ENCODE results near the gene UCK2.

UCK2 gene

DNA sequence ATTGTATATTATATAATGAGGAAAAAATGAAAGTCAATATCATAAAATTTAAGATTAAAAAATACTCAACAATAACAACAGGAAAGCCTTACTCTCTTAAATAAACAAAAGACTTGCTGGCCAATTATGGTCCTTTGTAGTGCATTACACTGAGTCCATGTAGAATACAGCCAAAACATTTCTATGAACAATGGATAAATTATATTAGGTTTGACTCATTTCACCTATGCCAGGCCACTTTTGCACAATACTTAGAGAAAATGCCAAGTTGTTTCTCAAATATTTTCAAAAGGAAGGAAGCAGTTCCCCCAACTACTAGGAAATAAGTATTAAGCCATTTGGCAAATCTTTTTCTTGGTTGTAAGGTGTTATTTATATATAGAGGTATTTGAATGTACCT lies 19.8 kb upstream of the UCK2 start:
- in situ Hi-C loops (cut with HindIII; ENCODE audit: low sequenced_read_pairs): no loop called here

GRCh38 chr1:165815725-165816124 lies 11.7 kb upstream of the UCK2 start:
- TF ChIP-seq, protein P1, sequence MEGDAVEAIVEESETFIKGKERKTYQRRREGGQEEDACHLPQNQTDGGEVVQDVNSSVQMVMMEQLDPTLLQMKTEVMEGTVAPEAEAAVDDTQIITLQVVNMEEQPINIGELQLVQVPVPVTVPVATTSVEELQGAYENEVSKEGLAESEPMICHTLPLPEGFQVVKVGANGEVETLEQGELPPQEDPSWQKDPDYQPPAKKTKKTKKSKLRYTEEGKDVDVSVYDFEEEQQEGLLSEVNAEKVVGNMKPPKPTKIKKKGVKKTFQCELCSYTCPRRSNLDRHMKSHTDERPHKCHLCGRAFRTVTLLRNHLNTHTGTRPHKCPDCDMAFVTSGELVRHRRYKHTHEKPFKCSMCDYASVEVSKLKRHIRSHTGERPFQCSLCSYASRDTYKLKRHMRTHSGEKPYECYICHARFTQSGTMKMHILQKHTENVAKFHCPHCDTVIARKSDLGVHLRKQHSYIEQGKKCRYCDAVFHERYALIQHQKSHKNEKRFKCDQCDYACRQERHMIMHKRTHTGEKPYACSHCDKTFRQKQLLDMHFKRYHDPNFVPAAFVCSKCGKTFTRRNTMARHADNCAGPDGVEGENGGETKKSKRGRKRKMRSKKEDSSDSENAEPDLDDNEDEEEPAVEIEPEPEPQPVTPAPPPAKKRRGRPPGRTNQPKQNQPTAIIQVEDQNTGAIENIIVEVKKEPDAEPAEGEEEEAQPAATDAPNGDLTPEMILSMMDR (IDR thresholded peaks at IDR 0.05; ENCODE audit: low read depth, low read length): no peak
- no peak overlapping the region for H3K4me3 ChIP-seq (ENCODE audit: low read depth, low read length)
- in situ Hi-C loops (cut with HindIII; ENCODE audit: low sequenced_read_pairs): no loop called here
- DNase-seq (ENCODE audit: low read depth, low spot score): peak; percentile 13

More for the DNA sequence above, 19.8 kb upstream of the UCK2 start:
- DNase-seq (ENCODE audit: low read depth, low spot score): no peak
- TF ChIP-seq, protein P1 (IDR thresholded peaks at IDR 0.05; ENCODE audit: low read depth, low read length): no peak
- no peak overlapping the region for H3K4me3 ChIP-seq (ENCODE audit: low read depth, low read length)

DNA sequence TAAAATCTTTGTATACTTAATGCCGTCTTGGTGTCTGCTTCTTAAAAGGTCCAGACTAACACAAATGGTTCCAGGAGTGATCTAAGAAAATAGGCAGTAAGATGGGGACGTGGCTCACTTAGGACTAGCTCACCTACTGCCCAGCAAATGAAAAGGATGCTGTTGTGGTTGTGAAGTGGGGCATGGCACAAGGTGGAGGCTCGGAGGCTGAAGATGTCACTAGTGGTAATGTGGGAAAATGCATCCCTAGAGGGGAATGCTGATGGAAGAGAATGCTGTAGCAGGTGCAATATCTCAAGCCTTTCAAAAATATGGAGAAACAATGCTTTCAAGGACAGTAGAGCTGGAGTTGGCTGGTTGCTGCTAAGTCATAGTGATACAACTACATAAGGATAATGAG lies 11.3 kb upstream of the UCK2 start:
- no peak overlapping the region for H3K4me3 ChIP-seq (ENCODE audit: low read depth, low read length)
- in situ Hi-C loops (cut with HindIII; ENCODE audit: low sequenced_read_pairs): no loop called here
- DNase-seq (ENCODE audit: low read depth, low spot score): no peak
- TF ChIP-seq, protein P1 (IDR thresholded peaks at IDR 0.05; ENCODE audit: low read depth, low read length): no peak

GRCh38 chr1:165816826-165817497 lies 10.5 kb upstream of the UCK2 start:
- TF ChIP-seq, protein P1 (IDR thresholded peaks at IDR 0.05; ENCODE audit: low read depth, low read length): no peak
- in situ Hi-C loops (cut with HindIII; ENCODE audit: low sequenced_read_pairs): no loop called here
- no peak for DNase-seq (ENCODE audit: low read depth, low spot score)
- H3K4me3 ChIP-seq (ENCODE audit: low read depth, low read length): no peak overlapping the region

GRCh38 chr1:165823552-165824268 lies 3.7 kb upstream of the UCK2 start:
- TF ChIP-seq, protein P1 (IDR thresholded peaks at IDR 0.05; ENCODE audit: low read depth, low read length): no peak
- no peak for DNase-seq (ENCODE audit: low read depth, low spot score)
- H3K4me3 ChIP-seq (ENCODE audit: low read depth, low read length): no peak overlapping the region
- in situ Hi-C loops (cut with HindIII; ENCODE audit: low sequenced_read_pairs): no loop called here

GRCh38 chr1:165824269-165824643 lies 3.2 kb upstream of the UCK2 start:
- in situ Hi-C loops (cut with HindIII; ENCODE audit: low sequenced_read_pairs): no loop called here
- DNase-seq (ENCODE audit: low read depth, low spot score): no peak
- no peak overlapping the region for H3K4me3 ChIP-seq (ENCODE audit: low read depth, low read length)
- TF ChIP-seq, protein P1 (IDR thresholded peaks at IDR 0.05; ENCODE audit: low read depth, low read length): no peak

Measured in astrocyte of the spinal cord (primary cell).